HG03039 (cell line): ENCODE data around the gene GIMAP5.
"Not testable (repeated sequence)": the region's sequence is repeated elsewhere in the genome, so short reads cannot be mapped to it uniquely, and the experiment has no call there.

Source experiments
- ATAC-seq: cut with Tn5 transposase; IDR thresholded peaks from one replicate; pipeline ENCODE4 v1.9.1; 2021; ENCODE audit warnings: mild to moderate bottlenecking, moderate library complexity; ENCODE audit not compliant: unreplicated experiment

Gene GIMAP5

GRCh38 chr7:150766334-150766709 is 29.1 kb downstream of the GIMAP5 start:
- no peak for ATAC-seq

GRCh38 chr7:150769768-150770167 is 32.5 kb downstream of the GIMAP5 start:
- ATAC-seq, result no peak

DNA sequence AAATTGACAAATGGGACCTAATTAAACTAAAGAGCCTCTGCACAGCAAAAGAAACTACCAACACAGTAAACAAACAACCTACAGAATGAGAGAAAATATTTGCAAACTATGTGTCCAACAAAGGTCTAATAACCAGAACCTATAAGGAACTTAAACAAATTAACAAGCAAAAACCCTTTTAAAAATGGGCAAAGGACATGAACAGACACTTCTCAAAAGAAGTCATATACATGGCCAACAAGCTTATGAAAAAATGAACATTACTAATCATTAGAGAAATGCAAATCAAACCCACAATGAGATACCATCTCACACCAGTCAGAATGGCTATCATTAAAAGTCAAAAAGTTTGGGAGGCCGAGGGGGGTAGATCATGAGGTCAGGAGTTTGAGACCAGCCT is 36.9 kb downstream of the GIMAP5 start:
- not testable (repeated sequence) for ATAC-seq

DNA sequence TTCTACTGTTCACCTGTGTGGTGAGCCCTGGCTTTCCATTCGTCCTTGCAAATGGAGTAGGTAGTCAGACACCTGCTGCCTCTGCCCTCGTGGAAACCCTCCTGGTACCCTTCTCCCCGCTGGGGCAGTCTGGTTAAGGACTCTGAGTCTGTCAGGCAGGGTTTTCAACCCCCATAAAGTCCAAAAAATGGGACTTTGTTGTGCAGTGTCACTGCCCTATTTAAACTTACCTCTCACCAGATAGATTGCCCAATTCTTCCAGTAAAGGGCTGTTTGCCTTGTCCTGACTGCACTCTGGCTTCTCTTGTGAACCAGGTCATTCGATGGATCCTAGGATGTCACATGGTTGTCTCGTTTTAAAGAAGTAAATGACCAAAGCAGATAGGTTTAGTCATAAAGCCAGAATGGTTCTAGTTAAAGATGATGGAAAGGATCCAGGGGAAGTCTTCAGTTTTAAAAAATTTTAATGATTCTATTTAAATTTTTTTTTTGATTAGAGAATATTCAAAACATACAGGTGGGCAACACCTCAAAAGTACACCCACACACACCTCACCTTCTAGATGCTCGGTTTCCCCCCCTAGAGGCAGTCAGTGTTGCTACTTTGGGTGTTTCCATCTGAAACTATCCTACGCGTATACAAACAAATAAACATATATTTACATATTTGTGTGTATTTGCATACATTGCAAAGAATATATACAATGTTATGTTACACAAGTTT is 41.0 kb downstream of the GIMAP5 start:
- ATAC-seq, result no peak

DNA sequence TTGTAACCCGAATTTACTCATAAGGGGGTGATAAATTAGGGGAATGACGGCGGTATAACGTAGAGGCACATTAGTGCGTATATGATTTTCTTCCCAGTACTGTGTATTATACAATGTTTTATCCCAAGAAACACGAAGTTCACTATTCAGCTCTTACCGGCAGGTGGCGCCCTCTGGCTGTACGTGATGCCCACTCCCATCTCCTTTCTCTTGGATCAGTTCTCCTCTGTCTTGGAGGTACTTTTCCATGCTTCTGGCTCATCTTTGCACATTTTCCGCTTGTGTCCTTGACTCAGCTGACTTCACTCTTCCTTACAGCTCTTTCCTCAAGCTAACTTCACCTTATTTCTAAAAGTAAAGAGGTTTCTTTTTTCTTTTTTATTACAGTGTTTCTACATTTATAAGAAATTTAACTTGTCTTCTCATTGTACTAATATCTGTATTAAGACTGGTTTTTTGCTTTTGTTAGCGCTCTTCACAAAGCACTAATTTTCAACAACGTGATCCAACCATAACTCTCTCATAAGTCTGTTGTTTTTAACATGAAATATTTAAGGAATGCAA is 41.6 kb downstream of the GIMAP5 start:
- ATAC-seq, result no peak

DNA sequence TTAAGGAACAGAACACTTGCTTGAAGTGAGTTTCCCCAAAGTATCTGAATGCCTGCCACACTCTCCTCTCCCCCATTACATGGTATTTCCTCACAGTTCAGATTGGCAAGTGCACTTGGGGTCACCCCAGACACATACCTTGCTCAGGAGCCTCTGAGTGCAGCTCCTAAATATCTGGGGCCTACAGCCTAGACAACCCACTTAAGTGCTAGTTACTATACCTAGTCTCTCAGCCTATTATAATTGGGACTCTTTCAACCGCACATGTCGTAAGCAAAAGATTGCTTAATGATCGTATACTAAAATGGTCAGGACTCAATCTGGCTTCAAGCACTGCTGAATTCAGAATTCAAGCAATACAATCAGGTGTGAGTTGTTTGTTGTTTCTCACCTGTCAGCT is 43.1 kb downstream of the GIMAP5 start:
- no peak for ATAC-seq

DNA sequence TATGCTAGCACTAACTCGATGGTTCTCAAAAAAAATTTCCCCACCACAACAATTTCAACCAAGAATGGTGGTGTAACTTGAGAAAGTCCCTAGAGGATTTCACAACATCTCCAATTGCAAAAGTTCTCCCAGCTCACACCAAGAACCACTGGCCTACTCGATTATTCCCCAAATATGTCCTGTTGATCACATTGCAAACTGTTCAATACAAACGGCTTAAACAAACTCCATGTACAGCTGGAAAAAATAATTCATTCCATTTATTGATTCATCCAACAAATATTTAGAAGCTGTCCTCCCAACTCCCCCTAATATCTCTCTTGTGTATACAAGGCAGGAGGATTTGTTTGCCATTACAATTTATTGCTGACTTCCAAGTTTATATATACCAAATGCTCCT is 43.9 kb downstream of the GIMAP5 start:
- ATAC-seq, result no peak

DNA sequence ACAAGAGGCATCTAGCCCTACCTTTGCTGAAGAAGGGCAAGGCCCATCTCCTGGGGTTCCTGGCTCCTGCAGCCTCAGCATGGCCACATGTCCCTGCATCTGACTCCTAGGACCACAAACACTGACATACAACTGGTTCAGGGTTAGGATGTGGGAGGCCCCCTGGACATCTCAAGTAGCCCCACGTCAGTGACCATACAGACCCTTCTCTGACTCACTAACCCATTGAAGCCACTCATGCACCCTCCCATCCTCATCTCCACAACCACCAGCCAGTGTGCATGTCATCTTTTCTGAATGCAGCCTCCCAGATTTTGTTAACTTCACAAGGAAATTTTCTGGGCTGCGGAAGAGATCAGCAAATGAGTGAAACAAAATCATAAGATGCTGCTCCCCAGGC is 44.7 kb downstream of the GIMAP5 start:
- ATAC-seq, result no peak

DNA sequence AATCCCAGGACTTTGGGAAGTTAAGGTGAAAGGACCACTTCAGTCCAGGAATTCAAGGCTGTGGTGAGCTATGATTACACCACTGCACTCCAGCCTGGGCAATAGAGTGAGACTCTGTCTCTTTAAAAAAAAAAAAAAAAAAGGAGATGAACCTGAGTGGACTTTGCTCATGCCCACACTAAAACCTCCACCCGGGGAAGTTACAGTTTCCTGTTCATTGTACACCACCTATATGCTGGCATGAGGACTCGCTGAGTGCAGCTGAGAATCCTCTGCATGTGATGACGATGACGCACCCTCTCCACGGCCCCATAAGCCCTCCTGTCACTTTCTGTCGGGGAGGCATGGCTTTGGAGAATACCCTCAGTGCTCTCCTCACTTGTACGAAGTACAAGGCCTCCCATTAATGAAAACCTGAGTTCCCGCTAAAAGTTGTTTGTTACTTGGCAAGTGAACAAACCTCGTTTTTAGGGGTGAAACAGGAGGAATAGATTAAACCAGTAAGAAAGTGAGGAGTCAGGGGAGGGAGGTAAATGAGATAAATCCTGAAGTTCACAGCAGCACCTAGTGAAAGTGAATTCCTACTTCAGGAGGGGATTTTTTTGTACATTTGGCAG is 47.0 kb downstream of the GIMAP5 start:
- no peak for ATAC-seq

- no peak for ATAC-seq
Observed at GRCh38 chr7:150784954-150785353, 47.7 kb downstream of the GIMAP5 start.

GRCh38 chr7:150787321-150788281 is 50.4 kb downstream of the GIMAP5 start:
- ATAC-seq, result no peak

DNA sequence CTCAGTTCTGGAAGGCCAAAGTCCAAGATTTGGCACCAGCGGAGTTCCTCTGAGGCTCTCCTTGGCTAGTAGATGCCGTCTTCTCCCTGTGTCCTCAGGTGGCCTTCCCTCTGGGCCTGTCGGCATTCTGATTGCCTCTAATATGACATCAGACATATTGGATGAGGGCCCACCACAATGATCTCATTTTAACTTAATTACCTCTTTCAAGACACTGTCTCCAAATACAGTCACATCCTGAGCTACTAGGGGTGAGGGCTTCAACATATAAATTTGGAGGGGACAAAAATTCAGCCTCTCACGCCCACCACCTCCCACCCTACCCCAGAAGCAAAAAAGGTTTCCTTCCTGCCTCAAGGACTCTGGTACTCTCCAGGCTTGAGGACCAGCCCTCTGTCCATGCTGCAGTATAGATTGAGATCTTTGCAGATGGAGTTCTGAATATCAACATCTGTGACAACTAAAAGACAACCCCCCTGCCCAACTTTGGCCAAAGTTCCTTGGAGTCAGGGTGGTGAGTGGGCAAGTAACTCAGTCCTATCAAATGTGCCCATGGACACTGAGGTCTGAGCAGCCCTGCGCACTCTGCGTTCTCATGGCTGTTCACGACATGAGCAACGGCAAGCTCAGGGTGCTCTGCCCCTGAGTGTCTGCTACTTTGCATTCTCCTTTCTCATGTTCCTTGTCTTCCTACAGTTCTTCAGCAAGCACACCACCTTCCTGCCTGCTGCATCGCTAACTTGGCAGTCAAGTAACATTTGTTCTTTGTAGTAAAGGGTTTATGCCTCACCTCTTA is 51.5 kb downstream of the GIMAP5 start:
- ATAC-seq, result no peak

DNA sequence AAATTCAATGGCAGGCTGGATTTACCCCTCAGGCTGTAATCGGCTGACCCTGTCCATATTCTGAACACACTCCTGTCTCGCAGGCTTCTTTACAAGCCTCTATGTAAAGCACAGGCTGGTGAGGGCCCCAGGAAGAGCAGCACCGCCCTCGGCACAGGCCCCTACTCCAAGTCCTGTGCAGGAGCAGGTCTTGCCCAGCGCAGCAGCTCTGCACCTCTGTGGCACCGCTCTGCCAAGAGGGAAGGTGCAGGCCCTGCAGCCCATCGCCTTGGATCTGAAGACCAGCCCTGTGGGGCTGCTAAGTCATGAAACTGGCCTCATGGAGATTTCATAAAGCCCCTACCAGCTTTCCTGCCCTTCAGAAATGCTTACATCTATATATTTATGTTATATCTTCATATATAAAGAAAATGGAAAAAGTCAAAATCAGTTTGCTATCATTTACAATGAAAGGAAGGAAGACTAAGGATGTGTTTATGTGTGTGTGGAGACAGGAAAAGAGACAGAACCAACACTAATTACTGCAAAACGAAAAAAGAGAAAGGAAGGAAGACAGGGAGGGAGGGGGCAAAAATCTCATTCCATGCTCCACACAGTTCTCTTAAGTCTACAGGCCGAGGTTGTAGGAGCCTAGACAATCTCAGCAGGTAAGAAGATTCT is 53.3 kb downstream of the GIMAP5 start:
- ATAC-seq, result no peak

DNA sequence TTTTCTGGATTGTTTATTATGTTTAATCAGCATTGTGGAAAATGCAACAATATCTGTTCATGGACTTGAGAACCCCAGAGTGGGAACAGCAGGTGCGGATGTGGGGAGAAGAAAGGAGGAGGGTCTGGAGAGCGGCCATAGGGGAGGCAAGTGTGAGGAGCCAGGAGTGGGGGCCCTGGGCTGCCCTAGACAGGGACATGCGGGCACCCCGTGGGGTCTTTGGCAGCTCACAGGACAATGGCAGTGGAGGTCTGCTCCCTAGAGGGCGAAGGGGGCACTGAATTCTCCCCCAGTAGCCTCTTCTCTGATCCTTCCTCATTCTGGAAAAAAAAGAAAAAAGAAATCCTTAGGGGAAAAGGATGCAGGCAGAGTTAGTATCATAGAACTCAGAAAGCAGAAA is 54.1 kb downstream of the GIMAP5 start:
- ATAC-seq, result no peak

DNA sequence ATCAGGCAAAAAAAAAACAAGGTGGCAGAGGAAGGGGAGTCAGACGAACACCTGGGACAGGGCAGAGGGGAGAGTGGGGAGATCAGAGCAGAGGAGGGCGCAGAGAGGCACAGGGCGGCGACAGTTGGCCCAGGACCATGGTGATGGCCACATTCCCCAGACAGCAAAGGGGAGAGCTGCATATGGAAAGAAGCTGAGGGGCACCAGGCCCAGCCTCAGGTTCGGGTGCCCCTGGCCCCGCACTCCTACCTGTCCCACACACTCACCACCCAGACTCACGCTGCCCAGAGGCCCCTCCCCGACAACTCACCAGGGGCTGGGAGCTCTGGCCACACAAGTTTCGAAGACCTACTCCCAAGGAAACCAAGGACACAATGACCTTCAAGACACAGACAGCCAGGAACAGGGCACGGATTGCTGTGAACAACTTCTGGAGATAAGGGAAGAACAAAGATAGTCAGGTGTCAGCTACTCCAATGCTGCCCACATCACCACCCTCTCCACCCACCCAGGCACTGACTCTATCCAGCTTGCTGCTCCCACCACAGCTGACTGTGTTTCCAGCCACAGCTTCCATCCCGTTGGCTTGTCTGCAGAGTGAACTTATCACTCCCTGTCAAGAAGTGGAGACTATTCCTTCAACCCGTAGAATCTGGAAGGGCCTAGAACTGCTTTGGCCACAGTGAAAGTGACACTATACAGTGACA is 54.7 kb downstream of the GIMAP5 start:
- no peak for ATAC-seq
